Measurements from ENCODE around the gene ZMYND19. TPM values are rescaled to one million over a fixed set of nuclear protein-coding genes. Genes with fewer than 3 reads are reported as not detected.
A peak's percentile ranks its signal among the peaks of the same experiment; 100 is the strongest.

ZMYND19 gene
- total and polyA plus RNA-seq, 2 of the 4 experiments (the other 2 are of a cell fraction) = 14.3 to 21.4 TPM

DNA sequence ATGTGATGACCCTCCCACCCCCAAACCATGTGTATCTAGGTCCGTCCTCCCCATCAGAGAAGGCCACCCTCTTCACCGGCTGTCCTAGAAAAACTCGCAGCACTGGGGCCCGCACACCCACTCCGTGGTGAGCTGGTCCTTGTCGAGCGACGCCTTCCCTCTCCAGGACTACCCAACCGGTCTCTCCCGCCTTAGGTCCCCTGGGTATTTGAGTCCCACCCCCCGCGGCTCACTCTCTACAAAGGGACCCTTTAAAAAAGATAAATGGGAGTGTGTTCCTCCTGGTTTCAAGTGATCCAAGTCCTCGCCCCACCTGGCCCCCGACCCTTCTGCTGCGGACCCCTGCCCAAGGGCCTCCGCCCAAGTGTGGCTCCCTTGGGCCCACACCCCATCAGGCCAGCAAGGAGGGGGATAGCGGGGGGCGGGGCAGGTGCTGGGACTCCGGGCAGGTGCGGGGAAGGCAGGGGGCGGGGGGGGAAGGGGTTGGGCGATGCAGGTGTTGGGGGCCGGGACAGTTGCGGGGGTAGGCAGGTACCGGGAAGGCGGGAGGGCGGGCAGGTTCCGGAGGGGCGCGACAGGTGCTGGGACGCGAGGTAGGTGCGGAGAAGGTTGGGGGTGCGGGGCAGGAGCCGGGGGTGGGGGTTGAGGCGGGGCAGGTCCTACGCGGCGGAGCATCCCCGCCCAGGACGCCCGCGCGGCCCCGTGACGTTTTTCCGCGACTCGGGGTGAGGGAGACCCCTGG is 14.2 kb upstream of the ZMYND19 start:
- 0 out of 2 replicates have a peak overlapping the region, but pooled peaks have one; percentile 4 for H3K9ac ChIP-seq (ENCODE audit: low read depth, low read length)
- no peak overlapping the region for H3K14ac ChIP-seq (replicated peaks; ENCODE audit: low read depth, low read length)
- no peak overlapping the region for H2BK15ac ChIP-seq (ENCODE audit: low read depth, low read length)
- H2AK5ac ChIP-seq (ENCODE audit: low read depth, low read length) = no peak overlapping the region
- H4K8ac ChIP-seq (ENCODE audit: low read depth in 2 of 2, low read length in 2 of 2) = no peak overlapping the region
- H3K4ac ChIP-seq (ENCODE audit: low read depth, low read length) = no peak overlapping the region
- DNase-seq = no peak
- H4K5ac ChIP-seq (ENCODE audit: low read depth, low read length) = no peak overlapping the region
- no peak overlapping the region for H2BK120ac ChIP-seq (ENCODE audit: low read depth, low read length)
- H3K27ac ChIP-seq (ENCODE audit: insufficient read depth, low read length) = no peak overlapping the region
- no peak for ATAC-seq (ENCODE audit: low read depth)
- peaks cover 5% of the 10 kb centered on the region; the same call in 1 of the 2 replicates for H3K27me3 ChIP-seq (ENCODE audit: control insufficient read depth, insufficient read depth, low read length)
- H3K4me1 ChIP-seq (ENCODE audit: control insufficient read depth, insufficient read depth, low read length) = peaks cover 15% of the 10 kb centered on the region
- CTCF ChIA-PET = interaction anchor here (0.5 kb wide), 1 partner anchor 318 kb away, joined by 7 read pairs; no protein-coding TSS in a partner anchor
- no peak for TF ChIP-seq MXI1 (IDR thresholded peaks at IDR 0.05; ENCODE audit: borderline replicate concordance, low read depth, low read length)
- TF ChIP-seq, protein P1, sequence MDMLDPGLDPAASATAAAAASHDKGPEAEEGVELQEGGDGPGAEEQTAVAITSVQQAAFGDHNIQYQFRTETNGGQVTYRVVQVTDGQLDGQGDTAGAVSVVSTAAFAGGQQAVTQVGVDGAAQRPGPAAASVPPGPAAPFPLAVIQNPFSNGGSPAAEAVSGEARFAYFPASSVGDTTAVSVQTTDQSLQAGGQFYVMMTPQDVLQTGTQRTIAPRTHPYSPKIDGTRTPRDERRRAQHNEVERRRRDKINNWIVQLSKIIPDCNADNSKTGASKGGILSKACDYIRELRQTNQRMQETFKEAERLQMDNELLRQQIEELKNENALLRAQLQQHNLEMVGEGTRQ (IDR thresholded peaks at IDR 0.05; ENCODE audit: low read depth, low read length) = no peak
- no peak for TF ChIP-seq MAZ (IDR thresholded peaks at IDR 0.05; ENCODE audit: borderline replicate concordance, low read depth, low read length)
- TF ChIP-seq SMC3 (IDR thresholded peaks at IDR 0.05; ENCODE audit: low read depth, low read length) = no peak
- no peak for TF ChIP-seq NFE2L2 (IDR thresholded peaks at IDR 0.05; ENCODE audit: low read depth, low read length)
- TF ChIP-seq RAD21 (IDR thresholded peaks at IDR 0.05; ENCODE audit: low read length) = no peak
- TF ChIP-seq RFX5 (IDR thresholded peaks at IDR 0.05; ENCODE audit: low read depth, low read length) = no peak
- no peak for TF ChIP-seq POLR2A (IDR thresholded peaks at IDR 0.05; ENCODE audit: low read depth, low read length)
- TF ChIP-seq CEBPB (IDR thresholded peaks at IDR 0.05; ENCODE audit: low read depth, low read length) = no peak
- H3K4me2 ChIP-seq (ENCODE audit: low read depth, low read length) = peak overlapping the region; percentile 66; the same call in 1 of the 2 replicates
- H3K9me1 ChIP-seq (ENCODE audit: insufficient read depth, low read length) = no peaks in the 10 kb centered on the region
- POLR2A ChIA-PET (ENCODE audit: unreplicated experiment) = interaction anchor here (1.0 kb wide), 1 partner anchor 14 kb away, joined by 3 read pairs; the partner anchor contains the start of gene ZMYND19
- peak overlapping the region; percentile 55 for H2AK9ac ChIP-seq (replicated peaks; ENCODE audit: low read depth, low read length, poor library complexity)
- H3K18ac ChIP-seq (ENCODE audit: low read depth, low read length) = no peak overlapping the region
- no peaks in the 10 kb centered on the region for H3K36me3 ChIP-seq (ENCODE audit: control insufficient read depth, insufficient read depth, low read length)
- H2BK5ac ChIP-seq (ENCODE audit: low read depth, low read length, poor library complexity, severe bottlenecking) = no peak overlapping the region
- H3K56ac ChIP-seq (ENCODE audit: extremely low read depth, insufficient read depth, low read length) = no peak overlapping the region
- intact Hi-C loops (cut with micrococcal nuclease) = no loop called here
- WGBS, 2 experiments (ENCODE audit: extremely low coverage in 2 of 2, insufficient read length in 1 of 2) = 17% methylated on average over 1 of the region's 49 CpGs; no CpG with 5 or more reads in 1 of the 2 experiments
- peak overlapping the region; percentile 67 for H3K4me3 ChIP-seq (ENCODE audit: insufficient read depth, low read depth, low read length)
- no peaks in the 10 kb centered on the region for H3K9me3 ChIP-seq (ENCODE audit: control insufficient read depth, insufficient read depth, low read length)
- BruUV-seq (replicated peaks) = no TSS peak
- H4K91ac ChIP-seq (ENCODE audit: insufficient read depth, low read depth, low read length) = no peak overlapping the region
- H3K23ac ChIP-seq (ENCODE audit: low read depth, low read length) = no peak overlapping the region
- no peak overlapping the region for H2BK20ac ChIP-seq (ENCODE audit: low read depth, low read length)
- in situ Hi-C loops (cut with MboI; ENCODE audit: low sequenced_read_pairs) = no loop called here
- dilution Hi-C loops (cut with HindIII; ENCODE audit: low sequenced_read_pairs, unreplicated experiment) = no loop called here
- peak overlapping the region; percentile 70 for H2AFZ ChIP-seq (replicated peaks; ENCODE audit: low read length, poor library complexity)
- peaks cover 6 to 29% of the 10 kb centered on the region in 2 experiments; a peak in 3 of 4 replicates for H3K79me1 ChIP-seq (ENCODE audit: low read depth in 1 of 2, low read length in 2 of 2)
- H4K20me1 ChIP-seq (ENCODE audit: insufficient read depth, low read length) = peaks cover 19% of the 10 kb centered on the region
